ENCODE results near the gene FALEC. TPM values are rescaled to one million over a fixed set of nuclear protein-coding genes. Genes with fewer than 3 reads are reported as not detected.
A peak's percentile ranks its signal among the peaks of the same experiment; 100 is the strongest.

Gene FALEC
- total and polyA plus RNA-seq, 2 donors, result 0.16 to 0.19 TPM

DNA sequence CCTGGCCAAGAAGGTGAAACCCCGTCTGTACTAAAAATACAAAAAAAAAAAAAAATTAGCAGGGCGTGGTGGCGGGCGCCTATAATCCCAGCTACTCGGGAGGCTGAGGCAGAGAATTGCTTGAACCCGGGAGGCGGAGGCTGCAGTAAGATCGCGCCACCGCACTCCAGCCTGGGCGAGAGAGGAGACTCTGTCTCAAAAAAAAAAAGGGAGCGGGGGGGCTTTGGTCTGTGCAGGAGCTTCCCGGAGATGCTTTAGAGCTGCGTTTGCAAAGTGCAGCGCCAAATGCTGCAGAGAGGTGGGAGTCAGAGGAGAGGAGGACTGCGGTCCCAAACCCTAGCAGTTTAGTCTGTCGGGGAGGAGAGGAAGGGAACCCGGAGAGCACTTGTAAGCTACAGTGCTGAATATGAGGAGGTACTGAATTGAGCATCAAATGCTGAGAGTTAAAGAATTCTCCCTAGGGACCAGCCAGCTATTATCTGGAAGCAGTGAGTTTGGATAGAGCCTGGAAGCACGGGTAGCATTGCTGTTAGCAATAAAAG is 569 bp downstream of the FALEC start:
- H3K36me3 ChIP-seq (ENCODE audit: control insufficient read depth in 2 of 2, insufficient read depth in 2 of 2, low read length in 1 of 2), result no peaks in the 10 kb centered on the region
- DNase-seq (ENCODE audit: low read depth in 6 of 9, low spot score in 9 of 9), result peak in 3 of 9 donors; percentile 8 to 41 (median 12)
- H3K27me3 ChIP-seq (ENCODE audit: control insufficient read depth in 2 of 2, insufficient read depth in 1 of 2, low read length in 1 of 2), result peaks cover 0 to 17% of the 10 kb centered on the region in 2 donors
- 3% methylated on average over 19 of the region's 19 CpGs for WGBS
- H3K4me1 ChIP-seq (ENCODE audit: control insufficient read depth in 2 of 2, insufficient read depth in 2 of 2, low read length in 2 of 2), result peaks cover 0 to 29% of the 10 kb centered on the region in 2 donors
- H3K4me3 ChIP-seq (ENCODE audit: low read length in 2 of 2), result peak overlapping the region; percentile 57
- H3K9me3 ChIP-seq (ENCODE audit: control insufficient read depth in 2 of 2, insufficient read depth in 1 of 2, low read length in 1 of 2), result no peaks in the 10 kb centered on the region
- no peak overlapping the region for H3K27ac ChIP-seq (ENCODE audit: low read depth in 1 of 2, low read length in 1 of 2)

- H3K4me3 ChIP-seq (ENCODE audit: low read length in 2 of 2), result no peak overlapping the region
- DNase-seq (ENCODE audit: low read depth in 6 of 9, low spot score in 9 of 9), result no peak
- peaks cover 0 to 29% of the 10 kb centered on the region in 2 donors for H3K4me1 ChIP-seq (ENCODE audit: control insufficient read depth in 2 of 2, insufficient read depth in 2 of 2, low read length in 2 of 2)
- 69% methylated on average over 4 of the region's 4 CpGs for WGBS
- no peaks in the 10 kb centered on the region for H3K36me3 ChIP-seq (ENCODE audit: control insufficient read depth in 2 of 2, insufficient read depth in 2 of 2, low read length in 1 of 2)
- peaks cover 0 to 17% of the 10 kb centered on the region in 2 donors for H3K27me3 ChIP-seq (ENCODE audit: control insufficient read depth in 2 of 2, insufficient read depth in 1 of 2, low read length in 1 of 2)
- H3K9me3 ChIP-seq (ENCODE audit: control insufficient read depth in 2 of 2, insufficient read depth in 1 of 2, low read length in 1 of 2), result no peaks in the 10 kb centered on the region
- no peak overlapping the region for H3K27ac ChIP-seq (ENCODE audit: low read depth in 1 of 2, low read length in 1 of 2)
Observed at GRCh38 chr1:150516616-150517015, 1.1 kb downstream of the FALEC start.

DNA sequence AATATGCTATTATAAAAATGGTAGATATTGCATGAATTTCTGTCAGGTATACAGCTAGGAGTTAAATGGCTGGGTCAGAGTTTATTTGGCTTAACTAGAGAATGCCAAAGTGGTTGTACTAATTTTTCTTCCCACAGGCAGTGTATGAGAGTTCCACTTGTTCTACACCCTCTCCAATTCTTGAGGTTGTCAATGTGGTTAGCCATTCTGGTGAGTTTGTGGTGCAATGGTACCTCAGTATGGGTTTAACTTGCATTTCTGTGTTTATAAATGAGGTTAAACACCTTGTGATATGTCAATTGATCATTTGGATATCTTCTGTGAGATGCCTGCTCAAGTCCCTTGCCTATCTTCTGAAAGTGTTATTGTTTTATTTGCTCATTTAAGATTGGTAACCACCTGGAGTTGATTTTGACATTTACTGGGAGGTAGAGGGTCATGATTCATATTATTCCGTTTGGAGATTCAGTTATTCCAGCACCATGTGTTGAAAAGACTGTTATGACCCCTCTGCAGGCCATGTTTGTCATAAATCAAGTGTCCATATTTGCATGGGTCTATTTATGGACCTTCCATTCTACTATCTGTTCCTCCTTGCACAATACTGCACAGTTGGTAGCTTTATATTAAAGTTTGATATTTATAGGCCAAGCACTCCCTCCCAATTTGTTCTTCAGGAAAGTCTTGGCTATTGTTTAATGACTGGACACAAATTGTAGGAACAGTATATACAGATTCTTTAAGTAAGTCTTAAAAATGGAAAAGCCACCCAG is 5.8 kb downstream of the FALEC start:
- no peak for DNase-seq (ENCODE audit: low read depth in 6 of 9, low spot score in 9 of 9)
- Histone ChIP-seq H3K4me3 (ENCODE audit: low read length in 2 of 2) (no peak overlapping the region), H3K4me1 (ENCODE audit: control insufficient read depth in 2 of 2, insufficient read depth in 2 of 2, low read length in 2 of 2) (peaks cover 0 to 2% of the 10 kb centered on the region in 2 donors), H3K9me3 (ENCODE audit: control insufficient read depth in 2 of 2, insufficient read depth in 1 of 2, low read length in 1 of 2) (no peaks in the 10 kb centered on the region), H3K27ac (ENCODE audit: low read depth in 1 of 2, low read length in 1 of 2) (no peak overlapping the region), H3K27me3 (ENCODE audit: control insufficient read depth in 2 of 2, insufficient read depth in 1 of 2, low read length in 1 of 2) (peaks cover 0 to 3% of the 10 kb centered on the region in 2 donors), H3K36me3 (ENCODE audit: control insufficient read depth in 2 of 2, insufficient read depth in 2 of 2, low read length in 1 of 2) (no peaks in the 10 kb centered on the region)
- 96% methylated on average over 1 of the region's 1 CpG for WGBS

GRCh38 chr1:150525348-150525747 is 9.8 kb downstream of the FALEC start:
- H3K4me1 ChIP-seq (ENCODE audit: control insufficient read depth in 2 of 2, insufficient read depth in 2 of 2, low read length in 2 of 2), result no peaks in the 10 kb centered on the region

GRCh38 chr1:150528196-150528595 is 12.6 kb downstream of the FALEC start:
- Histone ChIP-seq H3K9me3 (ENCODE audit: control insufficient read depth in 2 of 2, insufficient read depth in 1 of 2, low read length in 1 of 2) (no peaks in the 10 kb centered on the region), H3K4me1 (ENCODE audit: control insufficient read depth in 2 of 2, insufficient read depth in 2 of 2, low read length in 2 of 2) (no peaks in the 10 kb centered on the region), H3K27ac (ENCODE audit: low read depth in 1 of 2, low read length in 1 of 2) (no peak overlapping the region), H3K4me3 (ENCODE audit: low read length in 2 of 2) (no peak overlapping the region), H3K27me3 (ENCODE audit: control insufficient read depth in 2 of 2, insufficient read depth in 1 of 2, low read length in 1 of 2) (no peaks in the 10 kb centered on the region), H3K36me3 (ENCODE audit: control insufficient read depth in 2 of 2, insufficient read depth in 2 of 2, low read length in 1 of 2) (no peaks in the 10 kb centered on the region)
- no peak for DNase-seq (ENCODE audit: low read depth in 6 of 9, low spot score in 9 of 9)
- WGBS, result 98% methylated on average over 1 of the region's 1 CpG

More at GRCh38 chr1:150525348-150525747, 9.8 kb downstream of the FALEC start:
- H3K9me3 ChIP-seq (ENCODE audit: control insufficient read depth in 2 of 2, insufficient read depth in 1 of 2, low read length in 1 of 2), result no peaks in the 10 kb centered on the region
- H3K36me3 ChIP-seq (ENCODE audit: control insufficient read depth in 2 of 2, insufficient read depth in 2 of 2, low read length in 1 of 2), result no peaks in the 10 kb centered on the region
- H3K27me3 ChIP-seq (ENCODE audit: control insufficient read depth in 2 of 2, insufficient read depth in 1 of 2, low read length in 1 of 2), result no peaks in the 10 kb centered on the region
- H3K4me3 ChIP-seq (ENCODE audit: low read length in 2 of 2), result no peak overlapping the region
- no peak for DNase-seq (ENCODE audit: low read depth in 6 of 9, low spot score in 9 of 9)
- H3K27ac ChIP-seq (ENCODE audit: low read depth in 1 of 2, low read length in 1 of 2), result no peak overlapping the region
- 96% methylated on average over 3 of the region's 3 CpGs for WGBS

- no peaks in the 10 kb centered on the region for H3K9me3 ChIP-seq (ENCODE audit: control insufficient read depth in 2 of 2, insufficient read depth in 1 of 2, low read length in 1 of 2)
- WGBS, result 91% methylated on average over 4 of the region's 4 CpGs
- no peaks in the 10 kb centered on the region for H3K36me3 ChIP-seq (ENCODE audit: control insufficient read depth in 2 of 2, insufficient read depth in 2 of 2, low read length in 1 of 2)
- no peak overlapping the region for H3K27ac ChIP-seq (ENCODE audit: low read depth in 1 of 2, low read length in 1 of 2)
- no peaks in the 10 kb centered on the region for H3K4me1 ChIP-seq (ENCODE audit: control insufficient read depth in 2 of 2, insufficient read depth in 2 of 2, low read length in 2 of 2)
- DNase-seq (ENCODE audit: low read depth in 6 of 9, low spot score in 9 of 9), result no peak
- H3K4me3 ChIP-seq (ENCODE audit: low read length in 2 of 2), result no peak overlapping the region
- H3K27me3 ChIP-seq (ENCODE audit: control insufficient read depth in 2 of 2, insufficient read depth in 1 of 2, low read length in 1 of 2), result no peaks in the 10 kb centered on the region
Observed at GRCh38 chr1:150529017-150529416, 13.5 kb downstream of the FALEC start.

DNA sequence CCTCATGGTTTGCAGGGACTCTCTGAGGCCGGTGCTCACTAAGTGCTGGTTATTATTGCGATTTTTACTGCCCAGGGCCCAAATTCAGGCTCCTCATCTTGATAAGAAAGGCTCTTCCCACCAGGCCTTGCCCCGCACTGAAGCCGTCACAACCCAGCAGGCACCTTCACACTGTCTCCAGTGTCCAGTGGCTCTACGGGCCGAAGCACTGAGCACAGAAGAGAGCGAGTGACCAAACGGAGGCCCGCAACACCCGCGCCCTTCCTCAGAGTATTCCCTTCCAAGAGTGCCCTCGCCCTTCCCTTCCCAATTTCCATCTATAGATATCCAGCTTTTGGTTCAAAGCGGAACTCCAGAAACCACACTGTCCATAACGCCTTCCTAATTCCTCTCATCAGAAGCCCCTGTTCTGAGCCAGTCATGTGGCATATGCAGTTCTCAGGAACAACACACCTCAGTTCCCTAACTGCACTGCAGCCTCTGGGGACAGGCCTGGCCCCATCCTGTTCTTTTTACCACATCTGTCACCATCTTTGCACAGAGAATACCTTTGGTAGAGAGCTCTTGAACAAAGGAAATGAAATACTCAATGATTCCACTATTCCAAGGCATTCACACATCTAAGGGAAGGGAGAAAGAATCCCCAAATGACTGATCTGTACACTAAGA is 15.1 kb downstream of the FALEC start:
- H3K36me3 ChIP-seq (ENCODE audit: control insufficient read depth in 2 of 2, insufficient read depth in 2 of 2, low read length in 1 of 2), result no peaks in the 10 kb centered on the region
- no peak overlapping the region for H3K27ac ChIP-seq (ENCODE audit: low read depth in 1 of 2, low read length in 1 of 2)
- no peaks in the 10 kb centered on the region for H3K4me1 ChIP-seq (ENCODE audit: control insufficient read depth in 2 of 2, insufficient read depth in 2 of 2, low read length in 2 of 2)
- no peaks in the 10 kb centered on the region for H3K27me3 ChIP-seq (ENCODE audit: control insufficient read depth in 2 of 2, insufficient read depth in 1 of 2, low read length in 1 of 2)
- no peak overlapping the region for H3K4me3 ChIP-seq (ENCODE audit: low read length in 2 of 2)
- WGBS, result 98% methylated on average over 14 of the region's 14 CpGs
- no peaks in the 10 kb centered on the region for H3K9me3 ChIP-seq (ENCODE audit: control insufficient read depth in 2 of 2, insufficient read depth in 1 of 2, low read length in 1 of 2)
- no peak for DNase-seq (ENCODE audit: low read depth in 6 of 9, low spot score in 9 of 9)

DNA sequence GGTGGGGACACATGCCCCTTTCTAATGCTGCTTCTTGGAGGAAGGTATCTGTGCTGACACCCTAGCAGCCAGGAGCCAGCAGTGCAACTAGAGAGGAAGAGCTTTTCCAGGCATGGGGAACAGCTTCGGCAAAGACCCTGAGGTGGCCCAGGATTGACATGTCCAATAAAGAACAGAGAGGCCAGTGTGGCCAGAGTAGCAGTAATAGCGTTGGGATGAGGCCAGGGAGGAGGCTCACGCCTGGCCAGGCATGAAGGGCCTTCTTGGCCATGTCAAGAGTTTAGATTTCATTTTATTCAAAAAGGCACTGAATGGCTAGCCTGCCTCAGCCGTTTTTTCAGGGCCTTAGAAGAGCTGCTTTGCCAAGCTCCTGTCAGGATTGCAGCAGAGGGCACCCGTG is 17.3 kb downstream of the FALEC start:
- Histone ChIP-seq H3K9me3 (ENCODE audit: control insufficient read depth in 2 of 2, insufficient read depth in 1 of 2, low read length in 1 of 2) (no peaks in the 10 kb centered on the region), H3K27ac (ENCODE audit: low read depth in 1 of 2, low read length in 1 of 2) (no peak overlapping the region), H3K36me3 (ENCODE audit: control insufficient read depth in 2 of 2, insufficient read depth in 2 of 2, low read length in 1 of 2) (no peaks in the 10 kb centered on the region), H3K4me1 (ENCODE audit: control insufficient read depth in 2 of 2, insufficient read depth in 2 of 2, low read length in 2 of 2) (no peaks in the 10 kb centered on the region), H3K4me3 (ENCODE audit: low read length in 2 of 2) (no peak overlapping the region), H3K27me3 (ENCODE audit: control insufficient read depth in 2 of 2, insufficient read depth in 1 of 2, low read length in 1 of 2) (no peaks in the 10 kb centered on the region)
- WGBS, result 81% methylated on average over 5 of the region's 5 CpGs
- no peak for DNase-seq (ENCODE audit: low read depth in 6 of 9, low spot score in 9 of 9)

DNA sequence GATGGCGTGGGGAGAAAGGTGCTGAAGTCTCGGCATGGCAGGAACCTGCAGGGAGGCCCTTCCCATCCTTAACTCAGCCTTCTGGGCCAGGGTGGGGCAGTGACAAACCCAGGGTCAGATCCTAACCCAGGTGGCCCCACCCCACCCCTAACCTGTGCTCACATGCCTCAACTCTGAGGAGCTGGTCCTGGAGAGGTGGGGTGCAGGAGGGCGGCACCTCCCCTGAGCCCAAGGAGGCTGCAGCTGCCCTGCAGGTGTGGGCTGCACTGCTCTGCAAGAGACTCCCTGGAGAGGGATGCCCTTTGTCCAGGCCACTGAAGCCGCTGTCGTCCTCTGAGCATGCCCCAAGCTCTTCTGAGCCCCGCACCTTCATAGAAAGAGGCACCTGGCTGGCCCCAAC is 18.4 kb downstream of the FALEC start:
- WGBS, result 97% methylated on average over 6 of the region's 6 CpGs
- no peaks in the 10 kb centered on the region for H3K9me3 ChIP-seq (ENCODE audit: control insufficient read depth in 2 of 2, insufficient read depth in 1 of 2, low read length in 1 of 2)
- no peak overlapping the region for H3K4me3 ChIP-seq (ENCODE audit: low read length in 2 of 2)
- no peak overlapping the region for H3K27ac ChIP-seq (ENCODE audit: low read depth in 1 of 2, low read length in 1 of 2)
- H3K27me3 ChIP-seq (ENCODE audit: control insufficient read depth in 2 of 2, insufficient read depth in 1 of 2, low read length in 1 of 2), result no peaks in the 10 kb centered on the region
- no peaks in the 10 kb centered on the region for H3K36me3 ChIP-seq (ENCODE audit: control insufficient read depth in 2 of 2, insufficient read depth in 2 of 2, low read length in 1 of 2)
- DNase-seq (ENCODE audit: low read depth in 6 of 9, low spot score in 9 of 9), result no peak
- no peaks in the 10 kb centered on the region for H3K4me1 ChIP-seq (ENCODE audit: control insufficient read depth in 2 of 2, insufficient read depth in 2 of 2, low read length in 2 of 2)
